Erythroblast (primary cell): ENCODE measurements around the gene SLC50A1.

Experiments
- GATA1 ChIP-seq: IDR thresholded peaks from 2 replicates; pipeline ENCODE4 v1.6.1; 2011; ENCODE audit warnings: low read depth, mild to moderate bottlenecking, control low read depth, low read length, moderate library complexity
- POLR2A ChIP-seq: IDR thresholded peaks from 2 replicates; pipeline ENCODE4 v1.6.1; 2011; ENCODE audit warnings: mild to moderate bottlenecking, low read length

- no peak for TF ChIP-seq POLR2A
- TF ChIP-seq GATA1, result no peak
Observed at GRCh38 chr1:155160128-155160527, 24.5 kb downstream of the SLC50A1 start.
